Osteoblast (primary cell): ENCODE data around the gene MRGPRE. TPM values are rescaled to one million over a fixed set of nuclear protein-coding genes. Genes with fewer than 3 reads are reported as not detected.
A peak's percentile ranks its signal among the peaks of the same experiment; 100 is the strongest.

Source experiments
- DNase-seq: peaks from one replicate; pipeline ENCODE4 v3.0.0; 2011; ENCODE audit warnings: low spot score, mixed read lengths; ENCODE audit not compliant: insufficient read length; ENCODE audit errors: missing footprints
- H2AFZ ChIP-seq: 2 replicates; pipeline ENCODE4 v1.6.0; 2011; ENCODE audit warnings: mild to moderate bottlenecking, low read length
- H3K27ac ChIP-seq: 2 replicates; pipeline ENCODE4 v1.5.1; 2011; ENCODE audit warnings: mild to moderate bottlenecking, low read depth, low read length, moderate library complexity
- H3K27me3 ChIP-seq: 2 replicates; pipeline ENCODE4 v1.6.0; 2012; ENCODE audit warnings: mild to moderate bottlenecking, control low read depth, inconsistent platforms, low read length, moderate library complexity; ENCODE audit not compliant: insufficient read depth
- H3K36me3 ChIP-seq: 2 replicates; pipeline ENCODE4 v1.5.1; 2011; ENCODE audit warnings: mild to moderate bottlenecking, low read length, control low read depth, moderate library complexity; ENCODE audit not compliant: insufficient read depth
- H3K4me1 ChIP-seq: 2 replicates; pipeline ENCODE4 v1.5.1; 2011; ENCODE audit warnings: mild to moderate bottlenecking, low read length, control low read depth, moderate library complexity; ENCODE audit not compliant: insufficient read depth
- H3K4me2 ChIP-seq: 2 replicates; pipeline ENCODE4 v1.6.0; 2011; ENCODE audit warnings: mild to moderate bottlenecking, low read length; ENCODE audit not compliant: insufficient read depth
- H3K4me3 ChIP-seq: fragments of 200-600 bp; sonication (generic); 3 replicates; pipeline ENCODE4 v1.5.1; 2012; ENCODE audit warnings: mild to moderate bottlenecking, low read length, inconsistent platforms; ENCODE audit not compliant: insufficient read depth
- H3K79me2 ChIP-seq: 2 replicates; pipeline ENCODE4 v1.6.0; 2012; ENCODE audit warnings: mild to moderate bottlenecking, low read length, control low read depth, inconsistent platforms; ENCODE audit not compliant: insufficient read depth
- H3K9me3 ChIP-seq: 2 replicates; pipeline ENCODE4 v1.5.1; 2011; ENCODE audit warnings: low read depth, low read length, control low read depth
- H4K20me1 ChIP-seq: 2 replicates; pipeline ENCODE4 v1.6.0; 2012; ENCODE audit warnings: mild to moderate bottlenecking, low read length, control low read depth; ENCODE audit not compliant: insufficient read depth
- total RNA-seq: library from RNA; depleted of rRNA; stranded (reverse); fragments of >200 nt; gene quantifications from 2 replicates; pipeline ENCODE4 v1.2.3, GENCODE V29; 2012
- TF ChIP-seq, protein P1 (sequence below): IDR thresholded peaks from 2 replicates; pipeline ENCODE4 v1.5.1; 2011; ENCODE audit warnings: mild to moderate bottlenecking, low read depth, low read length, moderate library complexity; ENCODE audit errors: extremely low read depth

The MRGPRE gene
- total RNA-seq, 1 donor: under 0.01 TPM

DNA sequence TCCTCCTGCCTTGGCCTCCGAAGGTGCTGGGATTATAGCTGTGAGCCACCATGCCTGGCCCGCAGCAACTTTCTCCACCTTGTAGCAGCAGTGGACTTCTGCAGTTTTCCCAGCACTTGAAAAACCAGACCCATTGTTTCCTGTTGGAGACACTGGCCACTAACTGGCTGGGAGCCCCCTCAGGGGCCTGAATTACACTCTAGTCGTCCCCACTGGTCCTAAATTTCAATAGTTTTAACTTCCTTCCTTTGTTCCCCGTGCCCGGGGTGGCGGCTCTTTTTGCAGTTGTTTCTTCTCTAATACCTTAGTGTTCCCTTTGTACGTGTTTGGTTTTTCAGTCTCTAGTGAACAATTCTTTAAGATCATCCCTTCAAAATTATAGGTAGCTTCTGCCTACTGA lies 2.6 kb upstream of the MRGPRE start:
- Histone ChIP-seq H3K4me2 (no peak overlapping the region), H3K27me3 (peaks cover 46% of the 10 kb centered on the region), H3K36me3 (no peaks in the 10 kb centered on the region), H3K79me2 (no peaks in the 10 kb centered on the region), H3K9me3 (no peaks in the 10 kb centered on the region), H3K4me1 (no peaks in the 10 kb centered on the region), H4K20me1 (no peaks in the 10 kb centered on the region), H2AFZ (no peak overlapping the region), H3K4me3 (no peak overlapping the region), H3K27ac (no peak overlapping the region)
- no peak for DNase-seq
- TF ChIP-seq, protein P1, sequence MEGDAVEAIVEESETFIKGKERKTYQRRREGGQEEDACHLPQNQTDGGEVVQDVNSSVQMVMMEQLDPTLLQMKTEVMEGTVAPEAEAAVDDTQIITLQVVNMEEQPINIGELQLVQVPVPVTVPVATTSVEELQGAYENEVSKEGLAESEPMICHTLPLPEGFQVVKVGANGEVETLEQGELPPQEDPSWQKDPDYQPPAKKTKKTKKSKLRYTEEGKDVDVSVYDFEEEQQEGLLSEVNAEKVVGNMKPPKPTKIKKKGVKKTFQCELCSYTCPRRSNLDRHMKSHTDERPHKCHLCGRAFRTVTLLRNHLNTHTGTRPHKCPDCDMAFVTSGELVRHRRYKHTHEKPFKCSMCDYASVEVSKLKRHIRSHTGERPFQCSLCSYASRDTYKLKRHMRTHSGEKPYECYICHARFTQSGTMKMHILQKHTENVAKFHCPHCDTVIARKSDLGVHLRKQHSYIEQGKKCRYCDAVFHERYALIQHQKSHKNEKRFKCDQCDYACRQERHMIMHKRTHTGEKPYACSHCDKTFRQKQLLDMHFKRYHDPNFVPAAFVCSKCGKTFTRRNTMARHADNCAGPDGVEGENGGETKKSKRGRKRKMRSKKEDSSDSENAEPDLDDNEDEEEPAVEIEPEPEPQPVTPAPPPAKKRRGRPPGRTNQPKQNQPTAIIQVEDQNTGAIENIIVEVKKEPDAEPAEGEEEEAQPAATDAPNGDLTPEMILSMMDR: no peak

DNA sequence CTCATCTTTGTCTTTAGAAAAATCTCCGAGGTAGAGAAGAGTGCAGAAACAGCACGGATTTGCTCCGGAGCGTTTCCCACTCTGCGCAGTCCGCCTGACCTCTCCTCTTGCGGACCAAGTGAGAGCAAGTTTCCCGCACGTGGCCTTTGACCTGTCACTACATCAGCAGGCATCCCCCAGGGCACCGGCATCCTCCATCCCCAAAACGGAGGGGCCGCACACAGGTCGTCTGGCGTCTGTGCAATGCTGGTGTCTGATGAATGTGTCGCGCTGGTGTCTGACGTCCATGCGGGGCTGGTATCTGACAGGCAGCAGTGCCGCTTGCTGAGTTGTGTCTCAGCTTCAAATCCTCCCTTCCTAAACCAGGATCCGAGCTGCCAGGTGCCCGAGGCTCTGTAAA lies 739 bp upstream of the MRGPRE start:
- Histone ChIP-seq H4K20me1 (no peaks in the 10 kb centered on the region), H3K9me3 (no peaks in the 10 kb centered on the region), H3K36me3 (no peaks in the 10 kb centered on the region), H3K4me2 (no peak overlapping the region), H3K4me1 (no peaks in the 10 kb centered on the region), H2AFZ (no peak overlapping the region), H3K79me2 (no peaks in the 10 kb centered on the region), H3K4me3 (no peak overlapping the region), H3K27ac (no peak overlapping the region), H3K27me3 (peaks cover 41% of the 10 kb centered on the region)
- TF ChIP-seq, protein P1: no peak
- DNase-seq: peak; percentile 67

DNA sequence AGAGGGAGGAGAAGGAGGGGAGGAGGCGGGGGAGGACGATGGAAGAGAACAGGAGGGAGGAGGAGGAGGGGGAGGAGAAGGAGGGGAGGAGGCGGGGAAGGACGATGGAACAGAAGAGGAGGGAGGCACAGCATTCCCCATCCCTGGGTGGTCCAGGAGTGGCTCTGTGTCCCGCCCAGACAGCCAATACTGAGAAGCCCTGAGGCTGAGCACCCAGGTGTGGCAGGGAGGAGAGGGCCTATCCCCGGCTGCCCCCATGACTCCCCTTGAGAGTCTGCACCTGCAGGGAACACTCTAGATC lies 717 bp downstream of the MRGPRE start:
- H3K36me3 ChIP-seq: no peaks in the 10 kb centered on the region
- TF ChIP-seq, protein P1: no peak
- H4K20me1 ChIP-seq: no peaks in the 10 kb centered on the region
- H3K27me3 ChIP-seq: peaks cover 36% of the 10 kb centered on the region
- no peaks in the 10 kb centered on the region for H3K9me3 ChIP-seq
- no peak for DNase-seq
- H2AFZ ChIP-seq: no peak overlapping the region
- no peak overlapping the region for H3K4me3 ChIP-seq
- no peaks in the 10 kb centered on the region for H3K79me2 ChIP-seq
- no peak overlapping the region for H3K27ac ChIP-seq
- no peaks in the 10 kb centered on the region for H3K4me1 ChIP-seq
- no peak overlapping the region for H3K4me2 ChIP-seq

DNA sequence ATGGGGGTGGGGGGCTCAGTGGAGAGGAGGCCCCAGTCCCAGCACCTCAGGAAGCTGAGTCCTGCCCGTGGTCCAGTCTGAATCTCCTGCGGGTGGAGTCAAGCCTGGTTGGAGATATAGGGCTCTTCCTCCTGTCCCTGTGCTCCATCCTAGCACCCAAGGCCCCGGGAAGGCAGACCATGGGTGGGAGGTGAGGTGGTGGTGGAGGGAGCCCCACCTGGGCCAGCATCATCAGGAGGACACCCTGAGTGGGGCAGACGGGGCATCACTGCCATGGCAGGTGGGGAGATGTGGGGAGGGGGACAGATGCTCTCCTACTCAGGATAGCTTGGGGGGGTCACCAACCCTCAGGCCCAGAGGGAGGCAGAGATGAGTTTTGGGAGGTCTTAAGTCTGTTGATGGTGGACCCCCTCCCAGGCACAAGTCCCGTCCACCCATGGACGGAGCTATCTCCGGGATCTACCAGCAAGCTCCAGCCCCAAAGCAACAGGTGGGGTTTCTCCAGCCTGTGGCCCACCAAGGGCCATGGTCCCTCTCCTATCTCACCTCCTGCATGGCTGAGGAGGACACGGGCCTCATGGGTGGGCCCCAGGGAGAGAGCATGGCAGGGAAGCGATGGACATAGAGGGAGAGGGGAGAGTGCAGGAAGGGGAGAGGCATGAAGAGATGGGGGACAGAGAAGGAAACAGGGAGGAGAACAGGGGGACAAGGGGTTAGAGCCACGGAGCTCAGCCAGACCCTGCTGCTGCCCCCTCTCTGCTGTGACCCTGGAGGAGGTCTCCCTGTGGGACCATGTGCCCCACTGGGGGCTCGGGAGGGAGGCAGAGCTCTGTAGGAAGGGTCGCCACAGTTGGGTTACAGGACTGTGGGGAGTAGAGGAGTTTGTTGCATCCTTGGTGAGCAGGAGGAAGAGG lies 1.3 kb downstream of the MRGPRE start:
- TF ChIP-seq, protein P1: no peak
- Histone ChIP-seq H3K9me3 (no peaks in the 10 kb centered on the region), H3K27me3 (peaks cover 34% of the 10 kb centered on the region), H3K4me1 (no peaks in the 10 kb centered on the region), H3K79me2 (no peaks in the 10 kb centered on the region), H3K4me3 (no peak overlapping the region), H3K4me2 (no peak overlapping the region), H4K20me1 (no peaks in the 10 kb centered on the region), H3K27ac (no peak overlapping the region), H2AFZ (no peak overlapping the region), H3K36me3 (no peaks in the 10 kb centered on the region)
- DNase-seq: peak; percentile 86
